Right lobe of liver (tissue), 4 donors: ENCODE results near the gene IFFO2.

Source experiments
- POLR2A ChIP-seq: fragments of 450-650 bp; IDR thresholded peaks from one replicate; pipeline ENCODE4 v1.6.1; 2017; ENCODE audit warnings: antibody characterized with exemption, mild to moderate bottlenecking
- TF ChIP-seq, protein P1 (sequence below), 4 donors: fragments of 200-600 bp in 3 of 4; fragments of 450-650 bp in 1 of 4; IDR thresholded peaks; one replicate each; pipeline versions ENCODE4 v1.5.1 to v1.8.0; 2016 to 2022; ENCODE audit warnings: antibody characterized with exemption in 4 of 4, mild to moderate bottlenecking in 2 of 4
- donor health status: DM: no; HTN: no; CAD: no.
- donor health status: DM: no; HTN: no; CAD: no.
- donor health status: DM: no; HTN: yes; CAD: no.

DNA sequence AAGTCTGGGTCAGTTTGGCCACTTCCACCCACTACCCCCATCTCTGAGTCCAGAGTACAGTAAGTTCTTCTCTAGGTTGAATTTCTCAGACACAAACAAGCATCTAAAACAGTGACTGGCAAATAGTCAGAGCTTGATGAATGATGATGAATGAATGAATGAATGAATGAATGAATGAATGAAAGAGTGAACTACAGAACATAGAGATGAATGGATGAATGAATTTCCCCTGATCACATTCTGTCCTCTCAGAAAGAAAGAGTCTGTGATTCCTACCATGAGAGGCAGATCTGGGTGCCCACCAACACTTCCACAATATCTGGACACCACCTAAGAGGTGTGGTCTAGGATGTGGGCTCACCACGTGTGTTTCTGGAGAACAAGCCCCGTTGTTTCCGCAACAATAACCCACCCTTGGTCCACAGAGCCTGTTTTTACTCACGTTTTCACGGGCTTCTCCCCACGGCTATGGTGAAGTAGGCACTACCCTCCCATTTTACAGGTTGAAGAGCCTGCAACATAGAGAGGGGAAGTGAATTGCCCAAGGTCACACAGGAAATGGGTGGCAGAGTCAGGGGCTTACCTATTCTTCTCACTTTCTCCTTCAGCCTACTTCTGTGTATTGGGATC, 40.2 kb upstream of the IFFO2 start:
- TF ChIP-seq POLR2A, result no peak
- TF ChIP-seq, protein P1, sequence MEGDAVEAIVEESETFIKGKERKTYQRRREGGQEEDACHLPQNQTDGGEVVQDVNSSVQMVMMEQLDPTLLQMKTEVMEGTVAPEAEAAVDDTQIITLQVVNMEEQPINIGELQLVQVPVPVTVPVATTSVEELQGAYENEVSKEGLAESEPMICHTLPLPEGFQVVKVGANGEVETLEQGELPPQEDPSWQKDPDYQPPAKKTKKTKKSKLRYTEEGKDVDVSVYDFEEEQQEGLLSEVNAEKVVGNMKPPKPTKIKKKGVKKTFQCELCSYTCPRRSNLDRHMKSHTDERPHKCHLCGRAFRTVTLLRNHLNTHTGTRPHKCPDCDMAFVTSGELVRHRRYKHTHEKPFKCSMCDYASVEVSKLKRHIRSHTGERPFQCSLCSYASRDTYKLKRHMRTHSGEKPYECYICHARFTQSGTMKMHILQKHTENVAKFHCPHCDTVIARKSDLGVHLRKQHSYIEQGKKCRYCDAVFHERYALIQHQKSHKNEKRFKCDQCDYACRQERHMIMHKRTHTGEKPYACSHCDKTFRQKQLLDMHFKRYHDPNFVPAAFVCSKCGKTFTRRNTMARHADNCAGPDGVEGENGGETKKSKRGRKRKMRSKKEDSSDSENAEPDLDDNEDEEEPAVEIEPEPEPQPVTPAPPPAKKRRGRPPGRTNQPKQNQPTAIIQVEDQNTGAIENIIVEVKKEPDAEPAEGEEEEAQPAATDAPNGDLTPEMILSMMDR (IDR thresholded peaks at IDR 0.05), result no peak
